Stimulated activated CD4-positive, alpha-beta T cell treated with anti-CD3 and anti-CD28 coated beads, Interleukin-12 subunit alpha, Interleukin-12 subunit beta, amount 100 ng/mL, for 48 hours (primary cell): ENCODE results near the gene CD96.
"Not testable (repeated sequence)": the region's sequence is repeated elsewhere in the genome, so short reads cannot be mapped to it uniquely, and the experiment has no call there.

Experiments
- DNase-seq, 3 donors: peaks; one replicate each; pipeline ENCODE4 v3.0.0-alpha.2; 2020; ENCODE audit warnings: low read depth in 2 of 3, low spot score in 1 of 3

The CD96 gene

DNA sequence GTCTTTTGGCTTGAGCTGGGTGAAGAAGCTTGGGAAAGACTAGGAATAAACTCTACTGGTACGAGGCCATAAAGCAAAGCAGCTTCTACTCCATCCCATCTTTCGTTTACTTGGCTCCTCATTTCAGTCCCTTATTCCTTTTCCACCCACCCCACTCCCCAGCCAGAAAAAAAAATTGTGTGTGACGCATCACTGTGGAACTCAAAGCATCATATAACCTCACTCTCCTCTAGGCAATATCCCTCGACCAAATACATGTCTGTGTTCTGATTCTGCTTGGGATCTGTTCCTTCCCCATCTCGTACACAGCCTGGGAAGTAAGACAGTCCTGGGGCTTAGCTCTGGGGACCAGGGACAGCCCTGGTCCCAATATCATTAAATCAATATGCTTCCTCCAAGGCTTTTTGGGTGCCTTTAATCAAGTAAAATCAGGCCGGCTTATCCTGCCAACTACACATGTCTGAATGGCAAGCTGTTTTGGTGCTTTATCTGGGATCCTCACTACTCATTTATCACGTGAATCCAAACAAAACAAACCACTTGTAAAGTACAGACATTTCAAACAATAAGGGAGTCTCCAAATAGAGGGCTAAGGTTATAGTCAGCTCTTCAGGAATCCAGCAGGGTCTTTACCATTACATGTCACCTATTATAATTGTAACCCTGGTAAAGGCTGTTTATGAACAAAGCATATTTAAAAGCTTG, 128.1 kb downstream of the CD96 start:
- no peak for DNase-seq

GRCh38 chr3:111672461-111672860, 130.5 kb downstream of the CD96 start:
- not testable (repeated sequence) for DNase-seq

DNA sequence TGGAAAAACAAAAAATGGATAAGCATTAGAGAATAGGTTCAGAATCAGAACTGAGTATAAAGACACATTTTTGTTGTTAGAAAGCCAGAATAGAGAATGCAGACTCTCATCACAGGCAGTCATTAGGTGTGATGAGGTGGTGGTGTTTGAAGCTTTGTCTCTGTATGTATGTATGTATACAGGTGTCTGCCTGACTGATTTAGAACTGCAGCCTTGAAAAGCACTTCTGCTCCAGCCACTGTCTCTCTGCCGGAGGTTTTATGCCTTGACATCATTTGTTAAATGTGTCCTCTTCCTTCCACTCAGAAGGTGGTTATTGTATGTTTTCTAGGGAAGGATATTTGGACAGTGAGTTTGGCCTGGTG, 133.8 kb downstream of the CD96 start:
- no peak for DNase-seq

GRCh38 chr3:111676211-111677006, 134.4 kb downstream of the CD96 start:
- no peak for DNase-seq

DNA sequence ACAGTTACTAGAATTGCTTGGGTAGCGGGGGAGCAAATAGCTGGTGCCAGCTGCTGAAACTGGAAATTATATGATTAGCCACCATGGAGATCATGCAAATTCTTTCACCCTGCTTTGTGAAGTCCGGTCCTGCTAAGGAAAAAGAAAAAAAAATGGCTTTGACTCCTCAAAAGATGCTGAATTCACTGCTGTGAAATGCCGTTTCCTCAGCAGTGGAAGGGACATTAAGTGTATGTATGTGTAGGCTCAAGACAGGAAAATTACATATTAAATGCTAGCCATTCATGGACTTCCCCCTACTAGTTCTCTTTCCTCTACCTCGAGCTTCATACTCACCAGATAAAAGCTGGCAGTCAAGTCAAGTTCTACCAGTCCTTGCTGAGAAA, 135.0 kb downstream of the CD96 start:
- no peak for DNase-seq

DNA sequence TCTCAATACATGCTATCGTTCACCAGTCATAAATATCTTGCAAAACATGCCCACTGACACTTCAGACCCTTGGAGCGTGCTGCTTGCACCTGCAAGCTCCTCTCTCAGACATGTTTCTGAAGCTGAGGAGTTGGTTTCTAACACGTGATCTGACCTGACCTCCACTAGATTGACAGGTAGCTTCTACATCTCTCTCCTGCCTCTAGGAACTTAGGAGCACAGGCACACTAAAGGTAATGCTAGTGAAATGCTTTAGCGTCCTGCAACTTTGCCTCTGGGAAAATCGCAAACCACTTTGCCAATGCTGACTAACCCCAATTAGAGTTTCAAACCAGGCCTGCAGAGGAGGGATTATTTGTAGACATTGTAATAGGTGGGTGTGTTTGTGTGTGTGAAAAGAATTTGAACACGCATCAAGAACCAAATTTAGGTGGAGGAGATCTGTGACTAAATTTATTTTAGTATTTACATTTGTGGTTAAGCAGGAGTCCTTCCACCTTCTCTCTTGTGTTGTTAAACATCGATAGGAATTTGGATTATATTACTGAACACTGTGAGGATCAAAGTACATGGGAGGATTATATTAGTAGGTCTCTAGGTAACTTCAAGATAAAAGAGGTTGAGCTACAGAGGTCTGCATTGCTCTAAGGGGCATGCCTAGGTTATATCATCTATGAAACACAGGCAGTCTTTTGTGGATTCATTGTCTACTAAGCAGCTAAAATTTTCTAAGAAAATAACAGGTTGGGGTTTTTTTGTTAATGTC, 139.8 kb downstream of the CD96 start:
- DNase-seq, result no peak

DNA sequence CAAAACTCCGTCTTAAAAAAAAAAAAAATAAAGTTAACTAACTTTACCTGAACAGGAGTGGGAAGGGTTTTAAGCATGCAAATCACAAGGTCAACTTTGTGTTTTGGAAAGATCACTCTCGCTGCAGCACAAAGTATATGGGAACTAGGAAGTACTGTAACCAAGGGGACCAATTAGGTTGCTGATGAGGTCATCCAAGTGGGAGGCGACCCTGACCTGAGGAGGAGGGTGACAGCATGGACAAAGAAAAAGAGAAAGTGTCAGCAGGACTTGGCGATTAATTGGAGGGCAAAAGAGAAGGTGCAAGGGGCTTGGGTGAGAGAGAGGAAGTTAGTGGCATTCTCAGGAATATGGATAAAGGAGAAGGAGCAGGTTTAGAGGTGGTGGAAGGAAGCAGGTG, 142.6 kb downstream of the CD96 start:
- DNase-seq, result no peak

DNA sequence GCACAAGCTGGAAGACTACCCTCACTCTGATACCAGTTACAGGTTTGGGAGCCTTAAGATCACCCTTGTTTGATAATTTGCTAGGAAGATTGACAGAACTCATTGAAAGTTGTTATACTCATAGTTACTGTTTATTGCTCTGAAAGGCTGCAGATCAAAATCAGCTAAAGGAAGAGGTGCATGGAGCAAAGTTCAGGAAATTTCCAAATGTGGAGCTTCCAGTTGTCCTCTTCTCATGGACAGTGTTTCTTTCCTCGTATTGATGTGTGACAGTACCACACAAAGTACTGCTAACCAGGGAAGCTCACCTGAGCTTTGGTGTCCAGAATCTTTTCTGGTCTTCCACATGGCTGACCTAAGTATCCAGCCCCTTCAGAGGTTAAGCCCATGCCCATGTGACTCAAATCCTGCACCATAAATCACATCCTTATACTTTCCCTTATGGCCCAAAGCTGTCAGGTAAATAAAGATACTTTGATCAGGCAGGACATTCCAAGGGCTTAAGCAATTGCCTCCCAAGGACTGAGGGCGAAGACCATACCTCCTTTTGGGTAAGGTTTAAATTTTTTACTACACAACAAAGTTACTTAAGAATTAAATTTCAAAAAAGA, 146.3 kb downstream of the CD96 start:
- no peak for DNase-seq

DNA sequence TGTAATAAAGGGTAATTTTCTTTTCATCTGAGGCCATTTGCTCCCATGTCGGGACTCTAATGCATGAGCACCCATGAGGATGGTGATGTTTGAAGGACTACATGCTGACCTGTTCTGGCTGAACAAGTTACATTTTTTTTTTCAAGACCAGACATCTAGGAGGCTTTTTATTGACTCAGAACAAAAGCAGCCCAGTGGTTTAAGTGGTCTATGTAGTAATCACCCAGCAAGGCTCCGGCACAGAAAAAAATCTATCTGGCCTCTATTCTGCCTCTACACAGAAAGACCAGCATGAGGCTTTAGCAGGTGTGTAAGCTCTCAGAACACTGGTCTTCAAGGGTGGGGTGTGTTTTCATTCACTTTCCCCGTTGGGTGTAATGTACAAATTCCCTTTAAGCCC, 148.2 kb downstream of the CD96 start:
- DNase-seq, result no peak

DNA sequence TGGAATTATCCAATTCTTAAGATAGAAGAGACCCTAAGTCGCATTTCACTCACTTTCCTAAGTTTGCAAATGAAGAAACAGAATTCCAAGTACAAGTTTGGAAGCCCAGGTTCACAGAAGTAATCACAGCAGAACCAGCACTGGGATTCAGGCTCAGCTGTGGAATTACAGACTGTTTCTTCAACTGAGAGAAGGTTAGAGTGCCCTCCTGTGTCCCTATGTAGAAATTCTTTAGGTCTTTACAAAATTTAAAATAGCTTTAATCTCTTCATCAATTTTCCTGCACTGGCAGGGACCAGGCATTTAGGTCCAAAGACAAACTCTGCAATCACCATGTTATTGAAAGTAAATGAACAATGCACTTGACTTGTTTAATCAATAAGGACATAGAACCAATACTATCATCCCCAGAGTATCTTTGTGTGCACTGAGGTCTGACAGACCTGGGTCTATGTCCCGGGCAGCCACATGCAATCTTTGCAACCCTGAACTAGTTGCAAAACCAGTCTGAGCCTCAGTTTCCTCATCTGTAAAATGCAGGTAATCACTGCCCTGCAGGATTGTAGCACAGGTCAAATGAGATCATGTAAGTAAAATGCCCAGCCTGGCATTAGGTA, 149.4 kb downstream of the CD96 start:
- no peak for DNase-seq

- DNase-seq, result no peak
Measured at GRCh38 chr3:111692593-111693552, 150.9 kb downstream of the CD96 start.

DNA sequence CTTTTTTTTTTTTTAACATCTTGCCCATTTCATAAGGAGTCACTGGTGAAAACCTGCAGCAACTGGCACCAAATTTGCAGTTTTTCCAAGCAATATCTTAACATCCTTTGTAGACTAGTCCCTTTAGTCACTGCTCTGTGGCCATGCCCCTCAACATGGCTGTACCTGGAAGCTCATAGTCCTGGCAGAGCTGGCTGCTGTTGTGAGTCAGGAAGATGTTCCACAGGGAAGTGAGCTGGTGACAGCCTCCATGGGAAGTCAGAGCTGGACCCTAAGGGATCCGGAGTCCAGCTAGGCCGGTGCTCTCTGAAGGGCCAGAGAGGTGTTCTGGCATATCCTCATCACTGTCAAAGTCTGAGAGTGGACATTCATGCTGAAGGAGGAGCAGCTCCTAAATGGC, 152.5 kb downstream of the CD96 start:
- DNase-seq, result no peak

- DNase-seq, result no peak
Measured at GRCh38 chr3:111695636-111696117, 153.7 kb downstream of the CD96 start.

DNA sequence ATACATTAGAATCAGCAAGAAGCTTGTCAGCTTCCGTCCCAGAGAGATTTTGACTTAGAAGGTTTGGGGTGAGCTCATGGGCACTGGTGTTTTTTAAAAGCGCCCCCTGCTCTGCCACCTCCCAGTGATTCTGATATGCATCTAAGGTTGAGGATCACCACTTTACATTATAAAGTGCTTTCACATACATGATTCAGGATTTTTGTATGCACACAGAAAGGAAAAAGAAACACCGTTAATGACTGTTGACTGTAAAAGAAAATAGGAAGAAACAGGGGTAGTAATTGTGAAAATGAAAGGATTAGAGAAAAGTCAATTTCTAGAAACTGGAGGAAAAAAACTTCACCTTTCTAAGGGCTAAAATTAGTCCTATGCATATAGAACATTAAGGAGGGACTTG, 158.1 kb downstream of the CD96 start:
- no peak for DNase-seq

DNA sequence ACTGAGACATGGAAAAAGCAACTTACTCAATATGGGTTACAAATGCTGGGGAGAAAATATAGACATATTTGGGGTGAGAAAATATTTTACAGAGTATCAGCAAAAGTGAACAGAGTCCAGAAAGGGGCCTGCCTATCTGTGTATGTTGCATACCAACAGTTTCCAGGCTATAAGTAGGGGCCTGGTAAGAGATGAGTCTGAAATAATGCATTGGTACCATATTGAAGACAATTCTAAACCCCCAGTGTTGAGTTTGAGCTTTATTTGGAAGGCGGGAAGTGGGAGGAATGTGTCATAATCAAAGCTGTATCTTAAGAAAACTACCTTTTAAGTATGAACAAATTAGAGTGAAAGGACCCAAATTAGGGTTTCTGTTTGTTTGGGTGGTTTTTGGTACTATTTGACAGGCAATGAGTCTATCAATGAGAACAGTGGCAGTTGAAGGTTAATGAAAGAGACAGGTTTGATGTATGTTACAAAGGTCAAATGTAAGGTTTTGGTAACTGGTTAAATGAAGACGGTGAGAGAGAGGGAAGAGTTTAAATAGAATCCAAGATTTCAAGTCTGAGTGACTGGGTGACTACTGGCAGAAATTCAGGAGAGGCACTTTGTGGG, 159.4 kb downstream of the CD96 start:
- no peak for DNase-seq
